PC-3 (cell line): ENCODE data around the gene SPRED2. TPM values are rescaled to one million over a fixed set of nuclear protein-coding genes. Genes with fewer than 3 reads are reported as not detected.

ENCODE experiments used
- ATAC-seq: fragments of 200-7000 bp; cut with Tn5 transposase; 2 replicates; pipeline ENCODE4 v1.9.1; 2020; ENCODE audit warnings: mild to moderate bottlenecking, moderate library complexity
- BruUV-seq: library from RNA; stranded (reverse); fragments of 400-500 nt; replicated peaks from 2 replicates; lab custom pipeline; 2021; lab: Mats Ljungman, UMichigan
- CTCF ChIA-PET: fragments of 300-600 bp; sonication (Branson Sonifier 250); formaldehyde crosslinking; loops from one replicate; lab custom pipeline; 2022; ENCODE audit warnings: antibody characterized with exemption; lab: Charles Lee
- POLR2A ChIA-PET: fragments of 300-600 bp; sonication (Branson Sonifier 250); formaldehyde crosslinking; loops from one replicate; lab custom pipeline; 2022; ENCODE audit warnings: antibody characterized with exemption; ENCODE audit not compliant: unreplicated experiment; lab: Charles Lee
- DNase-seq: peaks from one replicate; pipeline ENCODE4 v3.0.0-alpha.2; 2015
- H2AFZ ChIP-seq: fragments of 300-600 bp; sonication (generic); 2 replicates; pipeline ENCODE4 v1.6.0; 2016; ENCODE audit warnings: antibody characterized with exemption, low read length
- H3F3A ChIP-seq: fragments of 300-600 bp; sonication (generic); one replicate; pipeline ENCODE4 v1.6.0; 2017; ENCODE audit warnings: antibody characterized with exemption, low read length, control low read depth, mild to moderate bottlenecking; ENCODE audit not compliant: unreplicated experiment
- H3K27ac ChIP-seq: fragments of 300-600 bp; sonication (generic); 2 replicates; pipeline ENCODE4 v1.5.1; 2016; ENCODE audit warnings: mild to moderate bottlenecking, low read length
- H3K27me3 ChIP-seq: fragments of 300-600 bp; sonication (generic); 2 replicates; pipeline ENCODE4 v1.6.1; 2016; ENCODE audit warnings: low read length, mixed read lengths
- H3K36me3 ChIP-seq: fragments of 300-600 bp; sonication (generic); 2 replicates; pipeline ENCODE4 v1.6.1; 2016; ENCODE audit warnings: low read depth, mixed run types, low read length, mixed read lengths
- H3K4me1 ChIP-seq: fragments of 300-600 bp; sonication (generic); 2 replicates; pipeline ENCODE4 v1.5.1; 2016; ENCODE audit warnings: low read length; ENCODE audit not compliant: insufficient read depth
- H3K4me2 ChIP-seq: fragments of 300-600 bp; sonication (generic); 2 replicates; pipeline ENCODE4 v1.6.0; 2016; ENCODE audit warnings: low read length
- H3K4me3 ChIP-seq: fragments of 300-600 bp; sonication (generic); 2 replicates; pipeline ENCODE4 v1.5.1; 2016; ENCODE audit warnings: mild to moderate bottlenecking, low read length, mixed read lengths
- H3K79me2 ChIP-seq: fragments of 300-600 bp; sonication (generic); 2 replicates; pipeline ENCODE4 v1.6.1; 2017; ENCODE audit warnings: low read length, mixed read lengths
- H3K9ac ChIP-seq: fragments of 300-600 bp; sonication (generic); 2 replicates; pipeline ENCODE4 v1.6.0; 2016; ENCODE audit warnings: mild to moderate bottlenecking, low read length
- H3K9me2 ChIP-seq: fragments of 300-600 bp; sonication (generic); replicated peaks from 2 replicates; pipeline ENCODE4 v1.6.1; 2016; ENCODE audit warnings: mixed run types, low read length, mixed read lengths
- H3K9me3 ChIP-seq: fragments of 300-600 bp; sonication (generic); 2 replicates; pipeline ENCODE4 v1.6.1; 2016; ENCODE audit warnings: low read length, mixed read lengths
- H4K20me1 ChIP-seq: fragments of 300-600 bp; sonication (generic); 2 replicates; pipeline ENCODE4 v1.6.1; 2016; ENCODE audit warnings: low read length, mixed read lengths
- EZH2 ChIP-seq: fragments of 300-600 bp; sonication (generic); IDR thresholded peaks from one replicate; pipeline ENCODE4 v1.6.1; 2017; ENCODE audit warnings: antibody characterized with exemption, mild to moderate bottlenecking, low read length; ENCODE audit not compliant: unreplicated experiment
- EZH2phosphoT487 ChIP-seq: fragments of 300-600 bp; sonication (generic); IDR thresholded peaks from 2 replicates; pipeline ENCODE4 v1.6.1; 2018; ENCODE audit warnings: mild to moderate bottlenecking, antibody characterized with exemption, low read length, borderline replicate concordance
- intact Hi-C: fragments of 100-400 bp; cut with micrococcal nuclease; formaldehyde crosslinking; loops from 2 replicates; pipeline ENCODE4 v1.9.0; 2023
- total RNA-seq: library from RNA; depleted of rRNA; stranded (reverse); fragments of >200 nt; gene quantifications from 2 replicates; pipeline ENCODE4 v1.2.3, GENCODE V29; 2014
- TF ChIP-seq, protein P1 (sequence below): fragments of 300-600 bp; sonication (generic); conservative IDR thresholded peaks from 2 replicates; pipeline ENCODE4 v1.5.1; 2017; ENCODE audit warnings: antibody characterized with exemption, low read depth, mild to moderate bottlenecking, low read length

SPRED2 gene
- total RNA-seq, 1 experiment from 2014 or later = 16.2 TPM

DNA sequence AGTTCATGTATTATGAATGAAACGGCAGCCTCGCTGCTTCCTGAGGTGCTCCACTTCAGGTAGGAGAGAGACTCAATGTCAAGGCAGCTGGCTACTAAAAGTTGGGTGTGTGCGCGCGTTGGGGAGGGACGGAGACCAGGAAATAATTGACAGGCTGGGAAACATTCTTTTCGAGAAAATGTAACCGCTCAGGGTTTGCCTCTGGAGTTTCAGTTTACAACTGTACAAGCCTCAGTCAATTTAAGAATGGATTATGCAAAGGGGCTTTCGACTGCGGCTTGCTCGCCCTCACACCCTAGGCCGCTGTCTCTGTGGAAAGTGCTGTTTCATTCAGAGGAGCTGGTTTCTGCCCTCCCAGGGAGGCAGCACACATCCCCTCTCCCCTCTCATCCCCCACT is 4.4 kb upstream of the SPRED2 start:
- ATAC-seq = peak; percentile 2; the same call in 1 of the 2 replicates
- CTCF ChIA-PET = no interaction called here

DNA sequence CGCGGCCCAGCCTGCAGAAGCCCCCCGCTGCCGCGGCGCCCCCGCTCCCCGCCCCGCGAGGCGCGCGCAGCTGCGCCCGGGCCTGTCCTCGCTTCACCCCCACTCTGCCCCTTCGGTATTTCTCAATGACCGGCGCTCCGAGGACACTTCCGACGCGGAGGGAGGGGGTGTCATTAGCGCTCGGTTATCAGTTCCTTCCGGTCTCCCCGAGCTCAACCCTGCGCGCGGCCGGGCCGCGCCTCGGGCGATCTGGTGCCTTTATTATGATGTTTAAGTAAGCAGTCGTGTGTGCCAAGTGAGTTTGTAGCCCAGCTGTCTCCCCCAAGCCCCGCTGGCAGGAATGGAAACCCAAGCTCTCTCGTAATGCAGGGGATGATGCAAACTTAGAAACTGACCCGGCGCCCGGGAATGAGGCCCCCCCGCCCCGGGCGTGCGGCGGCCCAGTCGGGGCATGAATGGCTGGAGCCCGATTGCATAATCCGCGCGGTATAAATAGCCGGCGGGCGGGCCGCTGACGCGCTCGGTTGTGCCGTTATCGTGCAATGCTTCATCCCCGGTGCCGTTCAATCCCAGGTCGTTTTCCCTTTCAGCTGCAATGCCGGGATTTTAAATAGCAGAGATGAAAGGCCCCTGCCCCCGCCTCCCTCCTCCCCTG is 3.9 kb upstream of the SPRED2 start:
- H3K27me3 ChIP-seq = no peaks in the 10 kb centered on the region
- CTCF ChIA-PET = interaction anchor here (0.6 to 0.8 kb wide), 2 partner anchors 139 to 158 kb away, joined by 3 to 4 read pairs; no protein-coding TSS in a partner anchor
- H4K20me1 ChIP-seq = no peaks in the 10 kb centered on the region
- POLR2A ChIA-PET = interaction anchor here (0.5 to 1.7 kb wide), 5 partner anchors 25 to 116 kb away, joined by 3 to 7 read pairs (median 5); no protein-coding TSS in a partner anchor
- peak overlapping the region; percentile 83 for H3K4me3 ChIP-seq
- peak; percentile 50 for ATAC-seq
- peaks cover 19% of the 10 kb centered on the region for H3K79me2 ChIP-seq
- no peaks in the 10 kb centered on the region for H3K9me2 ChIP-seq
- H3K36me3 ChIP-seq = no peaks in the 10 kb centered on the region
- H3K9ac ChIP-seq = peak overlapping the region; percentile 78
- peak overlapping the region; percentile 77 for H2AFZ ChIP-seq
- peak overlapping the region; percentile 88 for H3K27ac ChIP-seq
- peaks cover 21% of the 10 kb centered on the region for H3K4me1 ChIP-seq
- intact Hi-C loops = loop anchor here (1.0 to 5.0 kb wide), 3 partner anchors 69 to 374 kb away; no protein-coding TSS in a partner anchor
- H3K4me2 ChIP-seq = peak overlapping the region; percentile 89
- DNase-seq = peak; percentile 85
- no TSS peak for BruUV-seq
- no peaks in the 10 kb centered on the region for H3F3A ChIP-seq
- no peaks in the 10 kb centered on the region for H3K9me3 ChIP-seq
- TF ChIP-seq EZH2phosphoT487 (0 out of 2 replicates have a peak, but pooled peaks have one; percentile 55), EZH2 (no peak)
- TF ChIP-seq, protein P1, sequence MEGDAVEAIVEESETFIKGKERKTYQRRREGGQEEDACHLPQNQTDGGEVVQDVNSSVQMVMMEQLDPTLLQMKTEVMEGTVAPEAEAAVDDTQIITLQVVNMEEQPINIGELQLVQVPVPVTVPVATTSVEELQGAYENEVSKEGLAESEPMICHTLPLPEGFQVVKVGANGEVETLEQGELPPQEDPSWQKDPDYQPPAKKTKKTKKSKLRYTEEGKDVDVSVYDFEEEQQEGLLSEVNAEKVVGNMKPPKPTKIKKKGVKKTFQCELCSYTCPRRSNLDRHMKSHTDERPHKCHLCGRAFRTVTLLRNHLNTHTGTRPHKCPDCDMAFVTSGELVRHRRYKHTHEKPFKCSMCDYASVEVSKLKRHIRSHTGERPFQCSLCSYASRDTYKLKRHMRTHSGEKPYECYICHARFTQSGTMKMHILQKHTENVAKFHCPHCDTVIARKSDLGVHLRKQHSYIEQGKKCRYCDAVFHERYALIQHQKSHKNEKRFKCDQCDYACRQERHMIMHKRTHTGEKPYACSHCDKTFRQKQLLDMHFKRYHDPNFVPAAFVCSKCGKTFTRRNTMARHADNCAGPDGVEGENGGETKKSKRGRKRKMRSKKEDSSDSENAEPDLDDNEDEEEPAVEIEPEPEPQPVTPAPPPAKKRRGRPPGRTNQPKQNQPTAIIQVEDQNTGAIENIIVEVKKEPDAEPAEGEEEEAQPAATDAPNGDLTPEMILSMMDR = no peak

More for the DNA sequence above, 4.4 kb upstream of the SPRED2 start:
- no peak for TF ChIP-seq EZH2
- TF ChIP-seq, protein P1 = no peak
- no peak for TF ChIP-seq EZH2phosphoT487
- H3K4me3 ChIP-seq = peak overlapping the region; percentile 83
- H3K4me2 ChIP-seq = peak overlapping the region; percentile 89
- H3K27ac ChIP-seq = peak overlapping the region; percentile 88
- H3K36me3 ChIP-seq = no peaks in the 10 kb centered on the region
- no peak for DNase-seq
- POLR2A ChIA-PET = interaction anchor here (0.5 to 1.7 kb wide), 4 partner anchors 54 to 116 kb away, joined by 3 to 7 read pairs (median 5); no protein-coding TSS in a partner anchor
- no peaks in the 10 kb centered on the region for H4K20me1 ChIP-seq
- H3K9ac ChIP-seq = peak overlapping the region; percentile 78
- TSS peak; percentile 88 for BruUV-seq
- no peaks in the 10 kb centered on the region for H3F3A ChIP-seq
- peaks cover 14% of the 10 kb centered on the region for H3K79me2 ChIP-seq
- no peaks in the 10 kb centered on the region for H3K9me2 ChIP-seq
- H3K27me3 ChIP-seq = no peaks in the 10 kb centered on the region
- intact Hi-C loops = loop anchor here (1.0 to 5.0 kb wide), 3 partner anchors 70 to 375 kb away; no protein-coding TSS in a partner anchor
- peak overlapping the region; percentile 77 for H2AFZ ChIP-seq
- H3K4me1 ChIP-seq = peaks cover 21% of the 10 kb centered on the region
- no peaks in the 10 kb centered on the region for H3K9me3 ChIP-seq
